K562 (cell line): ENCODE measurements around the gene XBP1. TPM values are rescaled to one million over a fixed set of nuclear protein-coding genes. Genes with fewer than 3 reads are reported as not detected.

ENCODE experiments used
- HOMEZ ChIP-seq: fragments of 250-450 bp; sonication (Bioruptor Pico); IDR thresholded peaks from 2 replicates; pipeline ENCODE4 v1.4.0; 2020; ENCODE audit warnings: mild to moderate bottlenecking, moderate library complexity
- MAZ ChIP-seq, 2 experiments: fragments of 450-650 bp in 1 of 2; sonication (generic) in 1 of 2; formaldehyde crosslinking; IDR thresholded peaks in 1 of 2; conservative IDR thresholded peaks in 1 of 2; 2 replicates each; pipeline versions ENCODE4 v1.4.0 to v1.5.0; 2020; ENCODE audit warnings: mild to moderate bottlenecking in 1 of 2, missing genetic modification reagents in 1 of 2
- RBBP5 ChIP-seq: fragments of 200-600 bp; sonication (generic); IDR thresholded peaks from 2 replicates; pipeline ENCODE4 v1.6.1; 2012; ENCODE audit warnings: borderline replicate concordance, mild to moderate bottlenecking, low read length, control low read depth, inconsistent platforms; ENCODE audit not compliant: insufficient read depth, poor library complexity, severe bottlenecking
- RBM39 ChIP-seq: fragments of 200-400 bp; formaldehyde crosslinking; optimal IDR thresholded peaks from 2 replicates; pipeline ENCODE3; 2018; ENCODE audit warnings: low read depth, low read length
- SMAD3 ChIP-seq: fragments of 450-650 bp; formaldehyde crosslinking; conservative IDR thresholded peaks from 2 replicates; pipeline ENCODE4 v1.4.0; 2020; ENCODE audit warnings: mild to moderate bottlenecking
- SP1 ChIP-seq: sonication (generic); formaldehyde crosslinking; IDR thresholded peaks from 2 replicates; pipeline ENCODE4 v1.8.1; 2022; ENCODE audit warnings: mild to moderate bottlenecking, missing genetic modification reagents
- TAF1 ChIP-seq: IDR thresholded peaks from 2 replicates; pipeline ENCODE4 v1.6.1; 2011; ENCODE audit warnings: mild to moderate bottlenecking, low read length, moderate library complexity; ENCODE audit not compliant: insufficient read depth, control insufficient read depth, severe bottlenecking; ENCODE audit errors: extremely low read depth
- ZBTB8A ChIP-seq: fragments of 450-650 bp; IDR thresholded peaks from 2 replicates; pipeline ENCODE4 v1.6.1; 2018; ENCODE audit warnings: mild to moderate bottlenecking, moderate library complexity; ENCODE audit not compliant: partially characterized antibody
- ZKSCAN1 ChIP-seq: fragments of 150-350 bp; IDR thresholded peaks from 2 replicates; pipeline ENCODE4 v1.6.1; 2016; ENCODE audit warnings: low read depth, low read length
- ZNF140 ChIP-seq: fragments of 250-450 bp; sonication (Bioruptor Pico); IDR thresholded peaks from 2 replicates; pipeline ENCODE4 v1.8.0; 2021; ENCODE audit warnings: moderate library complexity, mild to moderate bottlenecking, inconsistent platforms
- ZNF445 ChIP-seq: fragments of 250-450 bp; sonication (Bioruptor Pico); IDR thresholded peaks from 2 replicates; pipeline ENCODE4 v1.4.0; 2020; ENCODE audit warnings: low read depth, mild to moderate bottlenecking, moderate library complexity
- polyA plus RNA-seq, 8 experiments: library from polyadenylated mRNA; depleted of rRNA in 4 of 8; stranded (reverse) in 5 of 8; unstranded in 3 of 8; fragments of >200 nt; fragmentation: Nextera tagmentation in 2 of 8; fragmentation: Illumina TruSeq in 1 of 8; extraction: Ambion mirVana in 2 of 8; extraction: Trizol in 1 of 8; gene quantifications; 2 replicates each; pipeline versions ENCODE4 v1.2.1 to v1.2.3, GENCODE V29; 2011 to 2014; ENCODE audit warnings: inconsistent platforms in 1 of 8, missing spikeins in 1 of 8
- total RNA-seq, 7 experiments: library from RNA; depleted of rRNA in 6 of 7; stranded (reverse); fragments of >200 nt in 6 of 7; fragmentation: Illumina TruSeq in 2 of 7; extraction: Trizol in 2 of 7; gene quantifications; 2 replicates each; pipeline versions ENCODE4 v1.2.1 to v1.2.3, GENCODE V29; 2011 to 2021; ENCODE audit warnings: low replicate concordance in 1 of 7
- TF ChIP-seq, protein P1 (sequence below): fragments of 250-450 bp; sonication (Bioruptor Pico); IDR thresholded peaks from 2 replicates; pipeline ENCODE4 v1.8.0; 2022; ENCODE audit warnings: inconsistent platforms
- TF ChIP-seq, protein P2 (sequence below): fragments of 250-450 bp; sonication (Bioruptor Pico); IDR thresholded peaks from 2 replicates; pipeline ENCODE4 v1.5.1; 2021; ENCODE audit warnings: mild to moderate bottlenecking
- TF ChIP-seq, protein P3 (sequence below): fragments of 450-650 bp; IDR thresholded peaks from 2 replicates; pipeline ENCODE4 v1.6.1; 2018; ENCODE audit not compliant: partially characterized antibody
- TF ChIP-seq, protein P4 (sequence below), 3 experiments: IDR thresholded peaks in 2 of 3; conservative IDR thresholded peaks in 1 of 3; 2 replicates each; pipeline ENCODE4 v1.5.1; 2011 to 2012; ENCODE audit warnings: low read length in 3 of 3, mild to moderate bottlenecking in 3 of 3, control low read depth in 2 of 3, improper control_type of control experiment in 1 of 3, inconsistent platforms in 1 of 3, low read depth in 1 of 3, mixed read lengths in 1 of 3, moderate library complexity in 1 of 3; ENCODE audit not compliant: insufficient read depth in 2 of 3

Gene XBP1
- total and polyA plus RNA-seq, 9 of the 15 experiments (the other 6 are each of a cell fraction or from before 2014, with no cell fraction given), result 25.0 to 218 (median 94.6) TPM

DNA sequence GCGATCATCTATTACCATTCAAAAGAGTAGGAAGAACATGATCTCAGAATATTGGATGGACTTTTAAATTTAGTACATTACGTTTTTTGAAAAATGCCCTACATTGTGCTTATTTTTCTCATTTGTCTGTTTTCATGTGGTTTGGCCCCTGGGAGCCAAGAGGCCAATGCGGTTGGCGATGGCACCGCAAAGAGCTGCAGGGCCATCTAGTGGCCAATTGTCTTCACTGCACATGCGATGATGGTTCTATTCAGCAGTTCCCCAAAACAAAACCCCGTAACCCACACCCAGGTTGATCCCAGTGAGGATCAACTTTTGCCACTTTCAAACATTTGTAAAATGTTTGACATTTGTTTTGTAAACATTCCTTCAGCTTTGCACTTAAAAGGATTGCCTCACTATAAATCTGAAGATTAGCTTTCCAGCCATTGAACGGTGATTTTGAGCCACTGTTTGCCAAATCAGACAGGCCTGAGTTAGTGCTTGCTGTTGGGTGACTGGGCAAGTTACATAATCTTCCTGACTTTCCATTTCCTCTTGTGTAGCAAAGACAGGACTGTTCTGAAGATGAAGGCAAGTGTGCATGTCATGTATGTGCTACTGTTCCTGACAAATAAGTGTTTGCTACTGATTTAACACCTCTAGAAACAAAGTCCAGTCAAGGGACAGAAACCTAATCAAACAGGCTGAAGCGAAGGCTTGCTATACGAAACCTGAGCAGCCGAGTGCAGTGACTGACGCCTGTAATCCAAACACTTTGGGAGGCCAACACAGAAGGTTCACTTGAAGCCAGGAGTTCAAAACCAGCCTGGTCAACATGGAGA, 29.2 kb upstream of the XBP1 start (continued):
- TF ChIP-seq ZNF140 (CRISPR knock-in tag) (no peak), ZNF445 (CRISPR knock-in tag) (no peak), MAZ (CRISPR knock-in tag; conservative IDR thresholded peaks at IDR 0.05 in 1 of 2, IDR thresholded peaks at IDR 0.05 in 1 of 2) (peak in 1 of 2 experiments; percentile 39; a peak in 1 of 4 replicates), TAF1 (no peak), SP1 (no peak), HOMEZ (no peak), RBBP5 (no peak), ZBTB8A (no peak), ZKSCAN1 (0 out of 2 replicates have a peak, but pooled peaks have one; percentile 21), RBM39 (no peak), SMAD3 (CRISPR knock-in tag) (no peak)
- TF ChIP-seq, protein P1, sequence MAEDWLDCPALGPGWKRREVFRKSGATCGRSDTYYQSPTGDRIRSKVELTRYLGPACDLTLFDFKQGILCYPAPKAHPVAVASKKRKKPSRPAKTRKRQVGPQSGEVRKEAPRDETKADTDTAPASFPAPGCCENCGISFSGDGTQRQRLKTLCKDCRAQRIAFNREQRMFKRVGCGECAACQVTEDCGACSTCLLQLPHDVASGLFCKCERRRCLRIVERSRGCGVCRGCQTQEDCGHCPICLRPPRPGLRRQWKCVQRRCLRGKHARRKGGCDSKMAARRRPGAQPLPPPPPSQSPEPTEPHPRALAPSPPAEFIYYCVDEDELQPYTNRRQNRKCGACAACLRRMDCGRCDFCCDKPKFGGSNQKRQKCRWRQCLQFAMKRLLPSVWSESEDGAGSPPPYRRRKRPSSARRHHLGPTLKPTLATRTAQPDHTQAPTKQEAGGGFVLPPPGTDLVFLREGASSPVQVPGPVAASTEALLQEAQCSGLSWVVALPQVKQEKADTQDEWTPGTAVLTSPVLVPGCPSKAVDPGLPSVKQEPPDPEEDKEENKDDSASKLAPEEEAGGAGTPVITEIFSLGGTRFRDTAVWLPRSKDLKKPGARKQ (CRISPR knock-in tag), result no peak
- TF ChIP-seq, protein P2, sequence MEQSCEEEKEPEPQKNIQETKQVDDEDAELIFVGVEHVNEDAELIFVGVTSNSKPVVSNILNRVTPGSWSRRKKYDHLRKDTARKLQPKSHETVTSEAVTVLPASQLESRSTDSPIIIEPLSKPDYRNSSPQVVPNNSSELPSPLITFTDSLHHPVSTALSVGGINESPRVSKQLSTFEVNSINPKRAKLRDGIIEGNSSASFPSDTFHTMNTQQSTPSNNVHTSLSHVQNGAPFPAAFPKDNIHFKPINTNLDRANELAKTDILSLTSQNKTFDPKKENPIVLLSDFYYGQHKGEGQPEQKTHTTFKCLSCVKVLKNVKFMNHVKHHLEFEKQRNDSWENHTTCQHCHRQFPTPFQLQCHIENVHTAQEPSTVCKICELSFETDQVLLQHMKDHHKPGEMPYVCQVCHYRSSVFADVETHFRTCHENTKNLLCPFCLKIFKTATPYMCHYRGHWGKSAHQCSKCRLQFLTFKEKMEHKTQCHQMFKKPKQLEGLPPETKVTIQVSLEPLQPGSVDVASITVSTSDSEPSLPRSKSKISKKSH (CRISPR knock-in tag), result no peak
- TF ChIP-seq, protein P3, sequence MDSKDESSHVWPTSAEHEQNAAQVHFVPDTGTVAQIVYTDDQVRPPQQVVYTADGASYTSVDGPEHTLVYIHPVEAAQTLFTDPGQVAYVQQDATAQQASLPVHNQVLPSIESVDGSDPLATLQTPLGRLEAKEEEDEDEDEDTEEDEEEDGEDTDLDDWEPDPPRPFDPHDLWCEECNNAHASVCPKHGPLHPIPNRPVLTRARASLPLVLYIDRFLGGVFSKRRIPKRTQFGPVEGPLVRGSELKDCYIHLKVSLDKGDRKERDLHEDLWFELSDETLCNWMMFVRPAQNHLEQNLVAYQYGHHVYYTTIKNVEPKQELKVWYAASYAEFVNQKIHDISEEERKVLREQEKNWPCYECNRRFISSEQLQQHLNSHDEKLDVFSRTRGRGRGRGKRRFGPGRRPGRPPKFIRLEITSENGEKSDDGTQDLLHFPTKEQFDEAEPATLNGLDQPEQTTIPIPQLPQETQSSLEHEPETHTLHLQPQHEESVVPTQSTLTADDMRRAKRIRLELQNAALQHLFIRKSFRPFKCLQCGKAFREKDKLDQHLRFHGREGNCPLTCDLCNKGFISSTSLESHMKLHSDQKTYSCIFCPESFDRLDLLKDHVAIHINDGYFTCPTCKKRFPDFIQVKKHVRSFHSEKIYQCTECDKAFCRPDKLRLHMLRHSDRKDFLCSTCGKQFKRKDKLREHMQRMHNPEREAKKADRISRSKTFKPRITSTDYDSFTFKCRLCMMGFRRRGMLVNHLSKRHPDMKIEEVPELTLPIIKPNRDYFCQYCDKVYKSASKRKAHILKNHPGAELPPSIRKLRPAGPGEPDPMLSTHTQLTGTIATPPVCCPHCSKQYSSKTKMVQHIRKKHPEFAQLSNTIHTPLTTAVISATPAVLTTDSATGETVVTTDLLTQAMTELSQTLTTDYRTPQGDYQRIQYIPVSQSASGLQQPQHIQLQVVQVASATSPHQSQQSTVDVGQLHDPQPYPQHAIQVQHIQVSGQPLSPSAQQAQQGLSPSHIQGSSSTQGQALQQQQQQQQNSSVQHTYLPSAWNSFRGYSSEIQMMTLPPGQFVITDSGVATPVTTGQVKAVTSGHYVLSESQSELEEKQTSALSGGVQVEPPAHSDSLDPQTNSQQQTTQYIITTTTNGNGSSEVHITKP, result peak; percentile 33
- TF ChIP-seq, protein P4, sequence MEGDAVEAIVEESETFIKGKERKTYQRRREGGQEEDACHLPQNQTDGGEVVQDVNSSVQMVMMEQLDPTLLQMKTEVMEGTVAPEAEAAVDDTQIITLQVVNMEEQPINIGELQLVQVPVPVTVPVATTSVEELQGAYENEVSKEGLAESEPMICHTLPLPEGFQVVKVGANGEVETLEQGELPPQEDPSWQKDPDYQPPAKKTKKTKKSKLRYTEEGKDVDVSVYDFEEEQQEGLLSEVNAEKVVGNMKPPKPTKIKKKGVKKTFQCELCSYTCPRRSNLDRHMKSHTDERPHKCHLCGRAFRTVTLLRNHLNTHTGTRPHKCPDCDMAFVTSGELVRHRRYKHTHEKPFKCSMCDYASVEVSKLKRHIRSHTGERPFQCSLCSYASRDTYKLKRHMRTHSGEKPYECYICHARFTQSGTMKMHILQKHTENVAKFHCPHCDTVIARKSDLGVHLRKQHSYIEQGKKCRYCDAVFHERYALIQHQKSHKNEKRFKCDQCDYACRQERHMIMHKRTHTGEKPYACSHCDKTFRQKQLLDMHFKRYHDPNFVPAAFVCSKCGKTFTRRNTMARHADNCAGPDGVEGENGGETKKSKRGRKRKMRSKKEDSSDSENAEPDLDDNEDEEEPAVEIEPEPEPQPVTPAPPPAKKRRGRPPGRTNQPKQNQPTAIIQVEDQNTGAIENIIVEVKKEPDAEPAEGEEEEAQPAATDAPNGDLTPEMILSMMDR (IDR thresholded peaks at IDR 0.05 in 2 of 3, conservative IDR thresholded peaks at IDR 0.05 in 1 of 3; ENCODE audit: insufficient read depth in 2 of 3, low read depth in 1 of 3, low read length in 3 of 3), result peak; percentile 80 to 92 (median 88)
